ENCODE data around the gene CLEC16A.

GRCh38 chr16:11033629-11034420 is 89.5 kb downstream of the CLEC16A start:
- TF ChIP-seq RBM22 (IDR thresholded peaks at IDR 0.05; ENCODE audit: low read depth, low read length, poor library complexity, severe bottlenecking) (no peak), CHD2 (IDR thresholded peaks at IDR 0.05; ENCODE audit: low read depth, low read length) (no peak), POLR2A (conservative IDR thresholded peaks at IDR 0.05) (no peak), KLF1 (tag; IDR thresholded peaks at IDR 0.05) (no peak), ZNF75A (CRISPR knock-in tag; IDR thresholded peaks at IDR 0.05) (no peak), BCL6 (CRISPR knock-in tag; IDR thresholded peaks at IDR 0.05) (no peak), CBX8 (IDR thresholded peaks at IDR 0.05; ENCODE audit: borderline replicate concordance, extremely low read depth, low read depth, low read length, poor library complexity, severe bottlenecking) (no peak), RNF2 (IDR thresholded peaks at IDR 0.05) (no peak), ZNF23 (CRISPR knock-in tag; IDR thresholded peaks at IDR 0.05) (no peak), MTA1 (IDR thresholded peaks at IDR 0.05; ENCODE audit: borderline replicate concordance) (no peak), ELF1 (tag; IDR thresholded peaks at IDR 0.05) (no peak), SRF (CRISPR knock-in tag; IDR thresholded peaks at IDR 0.05) (no peak), PHB2 (IDR thresholded peaks at IDR 0.05; ENCODE audit: low read depth) (no peak), ELK1 (CRISPR knock-in tag; IDR thresholded peaks at IDR 0.05) (no peak)

Data from K562 (cell line).